LHCN-M2 (cell line): ENCODE results near the gene SRGAP2B. TPM values are rescaled to one million over a fixed set of nuclear protein-coding genes. Genes with fewer than 3 reads are reported as not detected.
"Not testable (repeated sequence)": the region's sequence is repeated elsewhere in the genome, so short reads cannot be mapped to it uniquely, and the experiment has no call there.

Experiments used
- DNase-seq: peaks from one replicate; pipeline ENCODE4 v3.0.0-alpha.2; 2012; ENCODE audit warnings: low read depth
- polyA plus RNA-seq: library from polyadenylated mRNA; unstranded; fragments of >200 nt; gene quantifications from one replicate; pipeline ENCODE4 v1.2.1, GENCODE V29; 2012; ENCODE audit warnings: missing spikeins
- total RNA-seq: library from RNA; depleted of rRNA; stranded (reverse); fragments of >200 nt; gene quantifications from 2 replicates; pipeline ENCODE4 v1.2.3, GENCODE V29; 2014; rRNA removed

Gene SRGAP2B
- total RNA-seq: 19.2 and 25.2 TPM in 2 replicates
- polyA plus RNA-seq: 9.9 TPM

DNA sequence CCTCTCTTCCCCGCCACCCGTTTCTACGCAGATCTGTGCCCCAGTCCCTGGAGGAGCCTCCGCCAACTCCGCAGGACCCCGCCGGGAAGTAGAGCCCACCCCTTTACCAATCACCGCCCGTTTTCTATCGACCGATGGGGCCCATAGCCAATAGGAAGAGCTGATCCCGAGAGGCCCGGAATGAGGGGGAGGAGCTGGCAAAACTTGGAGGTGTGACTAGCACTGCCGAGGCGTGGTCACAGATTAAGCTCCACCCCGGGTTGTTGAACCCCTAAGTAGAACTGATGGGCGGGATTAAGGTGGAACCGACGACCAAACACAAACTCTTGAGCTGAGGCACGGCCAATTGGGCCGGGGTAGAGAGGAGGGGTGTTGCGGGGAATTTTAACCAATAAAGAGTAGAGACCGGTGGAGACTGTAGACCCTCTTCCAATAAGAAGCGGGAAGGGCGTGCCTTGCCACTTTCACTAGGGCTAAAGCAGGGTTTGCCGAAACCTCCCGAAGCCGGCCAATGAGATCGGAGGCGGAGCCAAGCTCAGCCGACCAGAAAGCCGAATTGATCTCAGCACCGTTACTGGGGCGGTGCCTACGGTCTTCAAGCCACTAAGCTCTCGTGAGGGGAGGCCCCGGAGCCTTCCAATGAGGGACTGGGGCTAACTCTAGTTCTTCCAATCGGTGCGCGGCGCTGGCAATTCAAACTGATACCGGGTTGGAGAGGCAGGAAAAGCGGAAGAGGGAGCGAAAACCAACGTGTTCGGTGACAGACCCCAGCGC, at the start of gene SRGAP2B, which contains the start of gene FAM72D:
SRGAP2B (minus strand) TSS at position 45 of the 774 bp plus-strand sequence. CDS start 2,427 bp downstream, outside the sequence.
FAM72D (plus strand) TSS at position 691 of the 774 bp plus-strand sequence. CDS start 874 bp downstream, outside the sequence.
- DNase-seq: not testable (repeated sequence)

DNA sequence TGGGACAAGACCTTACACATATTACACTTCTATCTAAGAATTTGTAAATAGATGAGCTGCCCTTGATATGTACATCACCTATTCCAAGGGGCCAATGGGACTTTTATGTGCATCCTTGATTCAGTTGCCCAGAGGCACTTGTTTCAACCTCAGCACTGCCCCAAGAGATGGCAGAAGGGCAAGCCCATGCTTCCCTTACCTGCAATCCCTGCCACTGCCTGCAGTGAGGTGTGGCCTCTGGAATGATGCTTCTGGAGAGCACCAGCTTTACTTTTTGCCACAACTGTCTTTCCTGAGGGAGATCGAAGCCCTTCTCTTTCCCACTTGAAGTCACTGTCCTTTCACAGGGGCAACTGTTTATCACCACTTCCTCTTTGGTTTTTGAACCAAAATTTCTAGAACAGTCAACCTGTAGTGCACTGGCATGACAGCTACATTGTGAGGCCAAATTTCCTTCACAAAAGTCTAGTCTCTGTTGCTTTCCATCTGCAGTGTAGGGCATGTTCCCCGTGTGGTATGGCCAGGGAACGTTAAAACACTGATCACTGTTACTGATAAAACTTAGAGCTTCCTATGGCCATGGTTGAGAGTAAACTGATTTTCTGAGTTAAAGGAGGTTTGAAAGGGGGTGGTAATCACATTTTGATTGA, 49.3 kb upstream of the SRGAP2B start:
- not testable (repeated sequence) for DNase-seq

DNA sequence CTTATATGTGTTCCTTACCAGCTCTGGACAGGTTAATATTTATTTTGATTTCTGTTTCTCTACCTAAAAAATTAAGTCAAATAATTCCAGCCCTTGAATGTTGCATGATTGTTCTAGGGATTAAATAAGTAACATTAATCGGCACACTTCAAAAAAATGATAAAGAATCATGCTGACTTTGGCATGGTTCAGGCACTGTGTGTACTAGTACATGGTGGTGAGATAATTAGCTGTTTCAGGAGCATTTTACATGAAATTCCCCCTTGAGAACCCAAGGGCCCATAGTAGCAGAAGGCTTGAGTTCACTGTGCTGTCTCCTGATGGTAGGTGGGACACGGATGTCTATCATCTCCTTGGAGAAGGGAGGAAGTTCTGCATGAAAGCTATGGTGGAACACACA, 45.4 kb upstream of the SRGAP2B start:
- not testable (repeated sequence) for DNase-seq

DNA sequence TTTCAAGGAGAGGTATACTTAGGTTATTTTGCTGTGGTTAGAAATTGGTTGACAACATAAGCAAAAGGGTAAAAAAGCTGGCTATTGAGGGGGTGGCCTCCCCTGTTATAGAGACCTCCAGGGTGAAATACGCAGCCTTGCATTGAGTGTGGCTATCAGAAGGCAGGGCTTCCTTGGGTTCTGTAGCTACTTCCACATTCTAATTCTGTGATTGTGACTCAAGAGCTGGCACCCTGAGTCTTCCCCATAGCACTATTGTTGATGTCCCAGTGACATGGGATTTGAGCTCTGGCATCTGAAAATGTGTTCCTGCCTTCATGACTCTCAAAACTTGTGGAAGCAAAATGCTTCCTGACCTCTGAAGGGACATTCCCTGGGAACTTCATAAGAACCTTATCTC, 39.3 kb upstream of the SRGAP2B start:
- DNase-seq: not testable (repeated sequence)

DNA sequence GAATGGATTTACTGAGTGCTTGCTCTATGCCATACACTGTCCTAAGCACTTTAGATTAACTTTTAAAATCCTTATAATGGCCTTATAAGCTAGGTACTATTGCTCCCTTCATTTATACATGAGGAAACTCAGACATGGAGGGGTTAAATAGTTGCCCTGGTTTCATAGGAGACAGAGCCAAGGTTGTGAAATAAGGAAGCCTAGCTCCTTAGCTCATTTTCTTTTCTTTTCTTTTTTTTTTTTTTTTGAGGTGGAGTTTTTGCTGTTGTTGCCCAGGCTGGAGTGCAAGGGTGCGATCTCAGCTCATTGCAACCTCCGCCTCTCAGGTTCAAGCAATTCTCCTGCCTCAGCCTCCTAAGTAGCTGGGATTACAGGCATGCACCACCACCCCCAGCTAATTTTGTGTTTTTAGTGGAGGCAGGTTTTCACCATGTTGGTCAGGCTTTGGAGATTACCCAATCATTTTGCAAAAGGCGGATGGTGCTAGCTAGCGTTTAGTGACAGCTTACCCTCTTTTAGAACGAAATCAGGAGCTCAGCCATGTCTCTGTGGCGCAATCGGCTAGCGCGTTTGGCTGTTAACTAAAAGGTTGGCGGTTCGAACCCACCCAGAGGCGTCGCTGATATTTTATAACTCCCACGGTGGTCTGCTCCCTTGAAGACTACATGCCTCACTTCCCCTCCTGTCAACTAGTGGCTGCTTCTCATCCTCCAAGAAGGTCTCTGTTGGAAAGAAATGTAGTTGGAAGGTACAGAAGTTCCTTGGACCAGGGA, 33.8 kb upstream of the SRGAP2B start:
- DNase-seq: not testable (repeated sequence)

DNA sequence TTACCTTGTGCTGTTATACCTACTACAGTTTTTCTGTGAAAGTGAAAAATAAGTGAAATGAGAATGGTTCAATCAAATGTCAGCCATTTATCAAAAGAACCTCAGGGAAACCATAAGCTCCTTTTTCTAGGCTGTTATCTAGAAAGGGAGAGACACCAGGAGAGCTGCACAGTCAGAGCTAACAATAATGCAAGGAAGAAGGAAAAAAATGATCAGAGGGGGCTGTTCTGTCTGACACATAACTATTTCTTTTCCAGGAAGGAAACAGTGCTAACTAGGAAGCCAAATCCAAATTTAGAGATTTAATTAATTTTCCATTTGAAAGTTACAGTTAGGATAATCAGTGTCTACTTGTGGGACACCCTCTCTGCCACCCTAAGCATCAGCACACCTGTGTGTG, 32.0 kb upstream of the SRGAP2B start:
- DNase-seq: not testable (repeated sequence)

DNA sequence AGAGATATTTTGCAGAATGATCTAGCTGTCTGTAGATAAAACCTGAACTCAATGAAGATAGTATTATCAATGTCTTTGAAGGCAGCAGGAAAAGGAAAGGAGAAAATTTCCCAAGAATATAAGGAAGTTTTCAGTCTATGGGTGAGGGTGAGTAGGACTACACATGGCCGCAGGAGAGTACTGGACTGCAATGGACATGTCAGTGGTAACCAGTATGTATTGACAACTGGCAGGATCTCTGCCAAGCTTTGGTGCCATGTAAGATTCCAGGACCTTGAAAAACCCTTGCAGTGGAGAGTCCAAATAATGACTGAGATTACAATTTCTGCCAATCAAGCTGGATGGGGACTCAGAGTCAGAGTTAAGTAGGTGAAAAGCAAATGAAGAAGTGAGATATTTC, 30.0 kb upstream of the SRGAP2B start:
- not testable (repeated sequence) for DNase-seq

DNA sequence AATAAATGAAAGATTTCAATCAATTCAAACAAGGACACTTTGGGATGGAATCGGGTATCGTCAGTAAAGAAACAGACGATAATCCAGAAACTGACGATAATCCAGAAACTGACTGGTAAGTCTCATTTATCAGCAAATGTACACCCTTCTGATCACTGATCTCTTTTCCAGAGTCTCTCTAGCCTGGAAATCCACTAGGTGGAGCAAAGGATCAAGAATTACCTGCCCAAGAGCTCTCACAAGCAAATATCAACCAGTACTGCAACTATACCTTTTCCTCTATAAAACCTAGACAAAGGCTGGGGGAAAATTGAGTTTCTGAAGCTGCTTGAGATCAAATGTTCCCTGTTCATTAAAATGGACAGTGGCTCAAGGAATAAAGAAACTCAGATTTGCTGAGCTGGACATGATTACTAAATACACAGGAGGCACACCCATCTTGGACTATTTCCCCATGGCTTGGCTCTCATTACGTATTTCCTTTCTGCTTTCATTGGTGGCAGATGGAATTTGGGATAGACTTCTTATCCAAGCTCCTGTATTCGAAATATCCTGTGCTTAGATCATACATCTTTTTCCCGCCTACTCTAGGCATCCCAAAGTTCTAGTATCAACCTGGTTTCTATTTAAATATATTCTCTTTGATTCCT, 29.0 kb upstream of the SRGAP2B start:
- not testable (repeated sequence) for DNase-seq

DNA sequence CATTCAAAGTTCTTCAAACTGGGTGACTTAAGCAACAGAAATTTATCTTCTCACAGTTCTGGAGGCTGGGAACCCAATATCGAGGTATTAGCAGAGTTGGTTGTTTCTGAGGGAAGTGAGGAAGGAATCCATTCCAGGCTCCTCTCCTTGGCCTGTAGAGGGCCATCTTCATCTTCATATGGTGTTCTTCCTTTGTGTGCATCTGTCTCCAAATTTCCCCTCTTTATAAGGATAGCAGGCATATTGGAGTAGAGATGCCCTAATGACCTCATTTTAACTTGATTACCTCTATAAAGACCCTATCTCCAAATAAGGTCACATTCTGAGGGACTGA, 27.9 kb upstream of the SRGAP2B start:
- not testable (repeated sequence) for DNase-seq

DNA sequence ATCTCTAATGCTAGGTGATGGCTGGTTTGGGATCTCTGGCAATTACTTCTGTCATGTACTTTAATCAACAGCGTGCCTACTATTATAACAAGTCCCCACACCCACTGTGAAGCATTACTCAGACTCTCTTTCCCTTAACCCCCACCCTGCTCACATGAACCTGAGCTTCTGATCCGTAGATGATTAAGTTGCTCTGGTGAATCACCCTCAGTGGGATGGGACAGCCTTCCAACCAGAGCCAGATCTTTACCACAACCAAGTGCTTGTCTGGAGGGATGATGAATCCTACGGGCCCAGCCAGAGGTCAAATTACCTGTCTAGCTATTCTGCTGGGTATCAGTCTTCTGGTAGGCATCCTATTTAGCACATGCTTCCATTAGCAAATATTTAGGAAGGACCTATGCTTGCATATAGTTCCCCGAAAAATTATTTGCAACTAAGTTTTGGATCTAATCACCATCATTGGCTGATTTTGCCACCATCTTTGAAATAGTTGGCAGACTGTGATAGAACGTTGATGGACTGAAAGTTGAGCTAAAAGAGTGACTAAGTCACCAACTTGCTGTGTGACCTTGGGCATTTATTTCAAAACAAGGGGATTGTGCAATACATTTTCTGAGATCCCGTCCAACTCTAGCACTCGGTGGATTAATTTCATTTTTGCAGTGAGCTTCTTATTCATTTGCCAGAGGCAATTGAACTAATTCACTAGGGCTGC, 27.4 kb upstream of the SRGAP2B start:
- not testable (repeated sequence) for DNase-seq

DNA sequence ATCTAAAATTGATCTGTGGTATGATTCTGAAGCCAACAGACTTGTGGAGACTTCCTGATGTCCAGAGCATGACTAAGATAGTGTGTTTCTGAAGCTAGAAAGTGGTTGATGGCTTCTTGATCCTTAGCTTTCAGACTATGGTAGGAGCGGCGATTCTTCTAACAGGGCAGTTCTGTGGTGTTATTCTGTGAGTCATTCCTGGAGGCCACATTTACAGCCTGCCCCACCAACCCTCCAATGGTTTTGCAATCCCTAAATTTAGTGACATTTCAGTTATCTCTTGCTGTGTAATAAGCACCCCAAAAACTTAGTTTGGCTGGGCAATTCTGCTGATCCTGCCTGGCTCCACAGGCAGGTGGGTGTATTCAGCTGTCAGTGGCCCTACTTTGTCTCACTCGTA, 24.7 kb upstream of the SRGAP2B start:
- not testable (repeated sequence) for DNase-seq

DNA sequence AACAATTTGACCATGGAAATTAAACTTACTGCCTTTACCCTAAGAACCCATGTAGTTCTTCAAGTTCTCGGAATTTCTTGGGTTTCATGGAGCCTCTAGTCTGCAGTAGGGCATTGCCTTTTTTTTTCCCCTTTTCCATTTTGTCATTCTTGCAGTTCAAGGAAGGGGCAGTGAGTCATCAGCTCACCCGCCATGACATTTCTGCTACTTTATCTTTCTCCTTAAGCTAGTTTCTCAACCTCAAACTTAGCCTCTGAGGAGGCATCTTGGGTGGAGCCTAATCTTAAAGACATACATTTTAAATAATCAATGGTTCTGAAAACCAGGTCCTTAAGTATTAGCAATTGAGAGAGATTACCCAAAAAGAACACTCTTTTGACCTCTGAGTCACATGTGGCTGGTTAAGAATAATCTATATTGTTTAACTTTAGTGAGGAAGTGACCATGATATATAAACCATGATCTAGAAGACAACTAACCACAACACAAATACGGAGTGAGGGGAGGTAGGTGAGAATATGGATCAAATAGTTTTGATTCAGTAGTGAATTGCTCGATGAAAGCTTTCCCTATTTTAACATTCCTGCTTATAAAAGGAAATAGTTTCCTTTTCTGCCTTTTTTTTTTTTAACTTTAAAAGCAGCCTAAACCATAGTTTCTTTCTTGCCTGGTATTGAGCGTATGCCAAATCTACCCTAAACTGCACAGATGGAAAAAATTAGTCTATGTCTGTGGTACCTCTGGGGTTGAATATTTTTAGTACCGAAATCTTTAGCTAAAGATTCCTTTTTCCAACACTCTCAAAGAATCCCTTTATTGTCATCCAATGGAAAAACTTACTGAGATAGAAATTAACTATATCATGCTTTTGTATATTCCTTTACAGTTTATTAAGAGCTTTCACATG, 20.7 kb upstream of the SRGAP2B start:
- not testable (repeated sequence) for DNase-seq

DNA sequence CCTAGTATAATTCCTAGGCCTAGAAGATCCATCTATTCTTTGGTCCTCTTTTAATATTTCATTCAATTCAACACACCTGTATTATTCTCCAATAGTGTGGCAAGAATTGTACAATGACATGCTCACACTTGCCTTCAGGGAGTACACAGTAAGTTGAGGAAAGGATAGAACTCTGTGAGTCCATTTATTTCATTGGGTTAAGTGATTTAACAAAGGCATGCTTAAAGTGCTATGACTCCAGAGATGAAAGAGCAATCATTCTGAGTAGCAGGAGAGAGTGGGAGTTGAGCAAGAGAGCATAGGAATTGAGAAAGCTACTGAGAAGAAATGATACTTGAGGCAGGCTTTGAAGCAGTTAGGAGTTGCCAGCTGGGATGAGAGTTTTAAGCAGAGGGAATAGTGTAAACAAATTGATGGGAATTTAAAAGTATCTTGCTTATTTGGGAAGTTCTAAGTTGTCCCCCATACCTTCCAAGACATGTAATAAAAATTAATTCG, 19.5 kb upstream of the SRGAP2B start:
- DNase-seq: not testable (repeated sequence)

DNA sequence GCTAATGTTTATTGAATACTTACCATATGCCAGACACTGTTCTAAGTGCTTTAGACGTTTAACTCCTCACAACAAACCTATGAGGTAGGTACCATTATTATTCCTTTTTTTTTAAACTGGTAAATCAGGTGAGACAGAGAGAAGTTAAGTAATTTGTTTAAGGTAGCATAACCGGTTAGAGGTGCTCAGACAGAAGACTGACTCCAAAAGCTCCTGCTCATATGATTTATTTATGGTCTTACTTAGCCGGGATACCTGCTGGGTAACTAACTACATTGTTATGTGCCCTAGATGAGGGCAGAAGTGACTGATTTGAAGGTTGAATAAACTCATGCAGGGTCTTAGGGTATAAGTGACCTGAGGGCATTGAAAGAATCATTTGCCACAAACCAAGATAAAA, 17.6 kb upstream of the SRGAP2B start:
- DNase-seq: not testable (repeated sequence)

DNA sequence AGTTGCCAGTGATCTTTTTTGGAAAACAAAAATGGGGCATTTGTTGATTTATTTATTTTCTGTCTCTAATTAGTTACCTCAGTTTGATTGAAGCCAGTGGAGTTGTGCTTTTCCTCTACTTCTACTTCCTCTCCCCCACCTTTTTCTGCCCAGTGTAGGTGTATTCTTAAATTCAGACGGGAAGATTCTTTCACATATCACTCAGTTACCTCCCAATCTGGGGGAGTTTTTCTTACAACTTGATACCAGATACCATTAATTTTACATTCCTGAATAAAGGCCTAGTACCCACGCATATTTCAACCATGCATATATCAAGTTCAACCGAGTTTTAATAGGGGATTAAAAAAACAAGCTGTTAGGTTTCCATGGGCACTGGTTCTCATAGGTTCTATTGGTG, 16.5 kb upstream of the SRGAP2B start:
- DNase-seq: not testable (repeated sequence)

DNA sequence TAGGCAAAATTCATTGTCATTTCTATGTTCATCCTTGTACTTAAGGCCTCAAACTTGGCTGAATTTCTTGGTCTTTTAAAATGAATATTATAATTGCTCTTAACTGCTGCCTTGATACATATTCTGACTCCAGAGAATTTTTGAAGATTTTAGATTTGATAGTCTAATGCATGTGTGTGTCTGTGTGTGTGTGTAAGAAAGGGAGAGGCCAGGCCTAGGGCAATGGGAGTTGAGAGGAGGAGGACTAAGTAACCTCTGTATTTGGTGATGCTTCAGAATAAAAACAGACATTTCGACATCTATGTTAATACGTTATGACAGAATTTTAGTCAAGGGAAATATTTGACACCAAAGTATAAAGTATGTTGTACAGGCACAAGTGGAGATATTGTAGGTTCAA, 8.2 kb upstream of the SRGAP2B start:
- DNase-seq: not testable (repeated sequence)

DNA sequence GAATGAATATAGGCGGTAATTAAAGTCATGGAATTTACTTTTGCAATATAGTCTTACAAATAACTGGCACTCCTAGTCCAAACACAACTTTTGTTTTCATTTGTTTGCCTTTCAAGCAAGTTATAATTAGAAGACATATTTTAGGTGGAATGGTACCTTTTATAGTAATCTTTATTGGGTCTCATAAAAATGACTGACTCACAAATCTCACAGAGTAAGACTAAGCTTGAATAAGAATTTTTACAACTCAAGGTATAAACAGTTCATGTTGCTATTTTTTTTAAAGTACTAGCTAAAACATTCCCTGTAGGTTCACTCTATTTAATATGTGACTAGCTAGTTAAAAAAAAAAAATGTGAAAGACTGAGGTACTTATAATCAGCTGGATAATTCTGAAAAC, 6.6 kb upstream of the SRGAP2B start:
- not testable (repeated sequence) for DNase-seq

DNA sequence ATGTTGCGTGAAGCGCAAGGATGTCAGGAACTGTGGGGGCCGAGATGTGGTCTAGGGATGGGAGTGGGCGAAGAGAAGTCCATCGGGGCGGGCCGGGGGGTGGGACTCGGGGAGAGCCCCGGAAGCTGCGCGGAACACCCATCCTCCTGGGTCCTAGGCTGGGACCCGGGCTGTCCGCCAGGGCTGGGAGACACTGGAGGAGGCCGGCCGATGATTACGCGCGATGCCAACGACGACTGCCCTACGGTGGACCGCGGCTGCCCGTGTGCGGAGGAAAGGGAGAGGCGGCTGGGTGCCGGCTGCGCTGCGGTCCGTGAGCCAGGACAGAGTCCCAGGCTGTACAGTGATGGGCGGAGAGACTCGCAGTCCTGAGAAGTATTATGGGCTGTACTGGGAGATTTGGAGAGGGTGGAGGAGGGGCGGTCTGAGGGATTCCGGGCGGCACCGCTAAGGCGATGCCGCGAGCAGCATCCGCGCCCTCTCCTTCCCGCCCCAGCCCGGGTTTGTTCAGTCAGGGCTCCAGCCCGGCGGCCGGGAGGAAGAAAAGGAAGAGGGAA, 395 bp downstream of the SRGAP2B start:
- DNase-seq: not testable (repeated sequence)

DNA sequence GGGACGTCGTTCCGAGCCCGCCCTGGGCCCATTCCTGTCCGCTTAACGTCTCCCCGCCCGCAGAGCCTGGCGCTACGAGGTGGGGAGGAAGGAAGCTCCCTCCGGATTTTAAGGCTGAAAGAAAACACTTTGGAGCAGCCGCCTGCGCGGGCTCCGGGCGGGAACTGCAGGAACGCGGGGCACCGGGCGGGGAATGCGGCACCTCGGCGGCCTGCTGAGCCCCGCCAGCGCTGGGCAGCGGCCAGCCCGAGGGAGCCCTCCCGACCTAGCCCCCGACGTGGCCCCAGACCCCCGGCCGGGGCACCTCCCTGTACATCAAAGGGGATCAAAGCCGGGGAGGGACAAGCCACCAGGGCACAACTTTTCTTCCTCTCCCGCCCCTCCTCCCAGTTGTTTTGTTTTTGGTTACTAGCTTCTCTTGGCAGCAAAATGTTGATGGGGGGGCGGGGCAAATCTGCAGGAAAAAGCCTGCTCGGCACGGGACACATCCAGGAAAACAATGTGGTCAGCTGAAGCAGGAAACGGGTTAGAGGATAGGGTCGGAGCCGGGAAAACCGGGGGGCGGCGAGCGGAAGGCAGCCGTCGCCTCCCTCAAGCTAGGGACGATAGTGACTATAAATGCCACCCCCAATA, 1.5 kb downstream of the SRGAP2B start:
- DNase-seq: peak; percentile 1
